Ovary (tissue), 3 donors: ENCODE measurements around the gene FUT1.
"Not testable (repeated sequence)": the region's sequence is repeated elsewhere in the genome, so short reads cannot be mapped to it uniquely, and the experiment has no call there.

ENCODE experiments used
- CTCF ChIP-seq, 3 donors: fragments of 450-650 bp in 2 of 3; fragments of 200-600 bp in 1 of 3; IDR thresholded peaks; one replicate each; pipeline versions ENCODE4 v1.5.1 to v1.8.0; 2016 to 2022; ENCODE audit warnings: antibody characterized with exemption in 3 of 3, mild to moderate bottlenecking in 1 of 3
- EP300 ChIP-seq: sonication (generic); formaldehyde crosslinking; IDR thresholded peaks from one replicate; pipeline ENCODE4 v1.6.1; 2017; ENCODE audit warnings: antibody characterized with exemption
- donor health status: DM: no; HTN: no; CAD: no.

GRCh38 chr19:48765816-48766215 is 13.4 kb upstream of the FUT1 start:
- not testable (repeated sequence) for TF ChIP-seq CTCF (IDR thresholded peaks at IDR 0.05); EP300
